ENCODE results near the gene YWHAG. TPM values are rescaled to one million over a fixed set of nuclear protein-coding genes. Genes with fewer than 3 reads are reported as not detected.
"Not testable (repeated sequence)": the region's sequence is repeated elsewhere in the genome, so short reads cannot be mapped to it uniquely, and the experiment has no call there.

YWHAG gene
- total RNA-seq, 1 donor from 2014 or later: 183 TPM

- intact Hi-C loops (cut with DNase I): no loop called here
- DNase-seq (ENCODE audit: low spot score): no peak
Measured at GRCh38 chr7:76354981-76355730, 3.6 kb downstream of the YWHAG start.

DNA sequence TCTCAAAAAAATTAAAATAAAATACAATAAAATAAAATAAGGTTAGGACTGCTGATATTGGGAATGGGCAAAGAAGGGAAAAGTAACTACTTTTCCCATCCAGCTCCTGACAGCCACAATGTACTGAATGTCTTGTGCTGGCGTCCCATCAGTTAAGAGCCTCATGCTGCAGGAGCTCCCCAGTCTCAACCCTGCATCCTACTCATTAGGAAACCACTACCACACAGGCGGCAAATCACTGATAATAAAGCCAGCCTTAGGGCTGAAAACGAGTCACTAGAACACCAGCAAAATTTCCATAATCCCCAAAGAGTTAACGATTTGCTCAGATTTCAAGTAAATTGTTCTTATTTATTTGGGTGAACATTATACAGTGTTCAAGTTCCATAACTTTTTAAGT is 4.3 kb downstream of the YWHAG start:
- no peak for DNase-seq (ENCODE audit: low spot score)
- intact Hi-C loops (cut with DNase I): no loop called here

DNA sequence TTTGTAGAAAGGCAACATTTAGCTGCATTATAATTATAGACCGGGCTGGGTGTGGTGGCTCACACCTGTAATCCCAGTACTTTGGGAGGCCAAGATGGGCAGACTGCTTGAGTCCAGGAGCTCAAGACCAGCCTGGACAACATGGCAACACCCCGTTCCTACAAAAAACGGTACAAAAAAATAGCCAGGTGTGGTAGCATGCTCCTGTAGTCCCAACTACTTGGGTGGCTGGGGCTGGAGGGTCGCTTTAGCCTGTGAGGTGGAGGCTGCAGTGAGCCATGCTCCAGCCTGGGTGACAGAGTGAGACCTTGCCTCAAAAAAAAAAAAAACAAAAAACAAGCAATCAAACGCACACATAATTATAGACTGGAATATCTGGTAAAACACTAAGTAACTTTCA is 5.0 kb downstream of the YWHAG start:
- intact Hi-C loops (cut with DNase I): no loop called here
- DNase-seq (ENCODE audit: low spot score): no peak

GRCh38 chr7:76352193-76352592 is 6.6 kb downstream of the YWHAG start:
- intact Hi-C loops (cut with DNase I): no loop called here
- no peak for DNase-seq (ENCODE audit: low spot score)

DNA sequence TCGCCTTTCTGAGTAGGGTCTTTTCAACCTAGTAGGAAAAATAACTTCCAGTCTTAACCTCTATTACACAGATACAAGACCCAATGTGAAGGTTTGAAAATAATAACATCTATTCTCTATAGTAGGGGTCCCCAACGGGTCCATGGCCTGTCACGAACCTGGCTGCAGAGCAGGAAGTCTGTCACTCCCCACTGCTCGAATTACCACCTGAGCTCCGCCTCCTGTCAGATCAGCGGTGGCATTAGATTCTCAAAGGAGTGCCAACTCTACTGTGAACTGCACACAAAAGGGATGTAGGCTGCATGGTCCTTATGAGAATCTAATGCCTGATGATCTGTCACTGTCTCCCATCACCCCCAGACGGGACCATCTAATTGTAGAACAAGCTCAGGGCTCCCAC is 7.4 kb downstream of the YWHAG start:
- intact Hi-C loops (cut with DNase I): no loop called here
- DNase-seq (ENCODE audit: low spot score): no peak

DNA sequence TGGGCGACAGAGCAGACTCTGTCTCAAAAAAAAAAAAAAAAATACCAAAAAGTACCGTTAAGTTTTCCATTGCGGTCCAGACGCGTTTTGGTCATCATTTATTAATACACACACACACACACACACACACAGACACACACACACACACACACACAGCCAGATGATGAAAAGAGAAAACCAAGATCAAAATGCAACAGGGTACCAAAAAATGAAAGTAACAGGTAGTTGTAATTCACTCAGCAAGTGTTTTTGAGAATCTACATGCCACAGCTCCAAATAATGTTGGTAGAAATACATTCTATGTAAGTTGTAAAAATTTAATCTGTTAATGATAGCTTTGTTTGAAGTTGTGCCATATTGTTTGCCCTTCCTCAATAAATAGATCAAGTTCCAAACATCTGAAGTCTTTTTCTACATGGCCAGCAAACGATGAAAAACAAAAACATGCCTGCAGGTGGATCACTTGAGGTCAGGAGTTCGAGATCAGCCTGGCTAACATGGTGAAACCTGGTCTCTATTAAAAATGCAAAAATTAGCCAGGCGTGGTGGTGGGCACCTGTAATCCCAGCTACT is 9.4 kb downstream of the YWHAG start:
- DNase-seq (ENCODE audit: low spot score): no peak
- intact Hi-C loops (cut with DNase I): no loop called here

DNA sequence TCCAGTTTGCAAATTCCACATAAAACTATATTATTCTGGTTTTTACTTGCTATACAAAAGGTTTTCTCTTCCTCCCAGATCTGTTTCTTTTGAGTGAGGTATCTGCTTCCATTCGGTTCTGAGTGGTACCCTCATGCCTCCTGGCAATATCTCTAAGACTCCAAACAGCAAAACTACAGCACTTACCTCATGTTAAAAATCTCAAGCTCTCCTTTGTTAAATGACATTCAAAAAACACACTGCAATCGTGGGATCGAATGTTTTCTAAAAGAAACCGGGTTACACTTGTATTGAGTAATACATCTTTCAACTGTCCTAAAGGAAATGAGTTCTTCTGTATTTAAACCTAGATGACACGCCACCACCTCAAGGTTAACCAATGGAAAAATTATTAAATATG is 11.1 kb downstream of the YWHAG start:
- intact Hi-C loops (cut with DNase I): no loop called here

DNA sequence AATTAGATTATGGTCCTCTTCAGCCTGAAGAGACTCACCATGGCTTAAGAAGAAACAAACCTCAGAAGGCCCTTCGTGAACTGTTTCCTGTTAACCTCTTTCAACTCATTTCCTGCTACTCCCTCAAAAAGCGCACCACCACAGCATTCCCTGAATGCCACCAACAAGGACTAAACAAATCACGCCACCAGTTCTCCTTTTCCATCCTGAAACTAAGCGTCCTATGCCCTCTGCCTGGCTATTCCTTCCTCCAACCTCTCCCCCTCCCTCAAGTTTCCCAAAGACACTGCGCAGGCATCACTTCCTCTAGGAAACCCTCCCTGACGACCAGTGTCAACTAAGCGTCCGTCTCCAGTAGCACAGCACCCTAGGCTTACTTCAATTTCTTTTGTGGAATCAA is 12.0 kb downstream of the YWHAG start:
- DNase-seq (ENCODE audit: low spot score): no peak
- intact Hi-C loops (cut with DNase I): no loop called here

More for the DNA sequence above, 11.1 kb downstream of the YWHAG start:
- no peak for DNase-seq (ENCODE audit: low spot score)

- DNase-seq (ENCODE audit: low spot score): no peak
- intact Hi-C loops (cut with DNase I): no loop called here
Measured at GRCh38 chr7:76346097-76346496, 12.7 kb downstream of the YWHAG start.

GRCh38 chr7:76343931-76344321 is 14.9 kb downstream of the YWHAG start:
- no peak for DNase-seq (ENCODE audit: low spot score)
- intact Hi-C loops (cut with DNase I): no loop called here

DNA sequence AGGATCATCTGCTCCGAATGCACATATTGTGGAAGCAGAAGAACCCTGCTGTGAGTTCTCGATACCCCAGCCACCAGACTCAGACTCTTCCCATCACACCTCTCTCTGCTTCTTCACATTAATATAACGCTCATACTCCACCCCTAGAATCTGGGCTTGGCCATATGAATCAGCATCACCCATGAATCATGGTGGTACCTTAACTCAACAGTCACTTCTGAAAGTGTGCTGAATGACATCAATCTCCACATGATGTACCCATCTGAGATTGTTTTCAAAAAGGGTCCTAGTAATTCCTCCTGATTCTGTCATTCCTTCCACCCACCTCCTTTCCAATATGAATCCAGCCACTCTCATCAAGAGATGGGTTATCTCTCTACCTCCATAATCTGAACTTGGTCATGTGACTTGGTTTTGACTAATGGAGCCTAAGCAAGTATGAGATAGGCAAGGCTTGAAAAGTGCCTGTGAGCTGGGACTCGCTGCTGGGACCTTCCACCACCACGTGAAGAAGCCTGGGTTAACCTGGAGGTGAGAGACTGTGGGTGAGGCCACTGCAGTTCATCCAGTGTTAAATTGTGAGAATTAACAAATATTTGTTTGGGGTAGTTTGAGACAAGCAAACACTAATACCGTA is 15.4 kb downstream of the YWHAG start:
- intact Hi-C loops (cut with DNase I): no loop called here
- DNase-seq (ENCODE audit: low spot score): no peak

DNA sequence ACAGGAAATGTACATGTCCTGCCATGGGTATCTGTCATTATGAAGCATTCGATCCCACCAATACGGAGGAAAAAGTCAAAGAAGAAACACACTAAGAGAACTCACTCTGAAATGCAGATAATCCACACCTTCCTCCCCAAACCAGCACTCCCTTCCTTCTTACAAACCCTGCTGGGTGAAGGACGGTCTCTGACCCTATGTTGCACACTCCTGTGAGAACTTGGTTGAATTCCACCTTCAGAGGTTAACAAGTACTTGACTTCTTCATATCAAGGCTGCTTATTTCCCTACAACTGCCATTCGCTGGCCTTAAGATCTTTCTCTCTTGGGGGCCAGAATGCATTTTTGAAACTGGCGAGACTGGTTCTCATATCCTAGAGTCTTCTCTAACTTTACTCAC is 16.6 kb downstream of the YWHAG start:
- intact Hi-C loops (cut with DNase I): no loop called here
- no peak for DNase-seq (ENCODE audit: low spot score)

- no peak for DNase-seq (ENCODE audit: low spot score)
- intact Hi-C loops (cut with DNase I): no loop called here
Measured at GRCh38 chr7:76340617-76341131, 18.1 kb downstream of the YWHAG start.

GRCh38 chr7:76338298-76339084 is 20.3 kb downstream of the YWHAG start:
- intact Hi-C loops (cut with DNase I): no loop called here
- no peak for DNase-seq (ENCODE audit: low spot score)

GRCh38 chr7:76337147-76337546 is 21.6 kb downstream of the YWHAG start:
- no peak for DNase-seq (ENCODE audit: low spot score)
- intact Hi-C loops (cut with DNase I): no loop called here

DNA sequence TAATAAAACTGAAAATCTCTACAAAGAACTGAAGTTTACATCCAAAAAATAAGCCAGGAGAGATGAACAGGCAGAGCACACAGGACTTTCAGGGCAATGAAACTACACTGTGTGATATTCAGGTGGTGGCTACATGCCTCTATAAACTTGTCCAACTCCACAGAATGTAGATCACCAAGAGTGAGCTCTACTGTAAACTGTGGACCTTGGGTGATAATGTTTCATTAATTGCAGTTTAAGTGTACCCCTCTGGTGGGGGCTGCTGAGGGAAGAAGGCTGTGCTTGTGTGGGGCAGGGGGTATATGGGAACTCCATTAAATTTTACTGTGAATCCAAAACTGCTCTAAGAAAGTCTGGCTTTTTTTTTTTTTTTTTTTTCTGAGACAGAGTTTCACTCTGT is 22.7 kb downstream of the YWHAG start:
- intact Hi-C loops (cut with DNase I): no loop called here

DNA sequence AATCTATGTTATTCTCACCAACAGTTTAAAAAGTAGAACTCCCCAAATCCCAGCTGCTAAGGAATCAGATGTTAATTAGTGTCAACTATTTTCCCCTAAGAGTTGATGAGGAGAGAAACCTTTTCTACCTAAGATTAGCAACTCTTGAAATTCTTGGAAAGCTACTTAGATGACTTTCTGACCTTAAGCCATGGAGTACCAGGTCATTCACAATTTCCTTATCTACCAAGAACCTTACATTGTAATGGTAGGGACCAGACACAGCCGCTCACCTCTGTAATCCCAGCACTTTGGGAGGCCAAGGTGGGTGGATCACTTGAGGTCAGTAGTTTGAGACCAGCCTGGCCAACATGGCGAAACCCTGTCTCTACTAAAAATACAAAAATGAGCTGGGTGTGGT is 23.4 kb downstream of the YWHAG start:
- intact Hi-C loops (cut with DNase I); DNase-seq (ENCODE audit: low spot score): not testable (repeated sequence)

More for the DNA sequence above, 22.7 kb downstream of the YWHAG start:
- no peak for DNase-seq (ENCODE audit: low spot score)

DNA sequence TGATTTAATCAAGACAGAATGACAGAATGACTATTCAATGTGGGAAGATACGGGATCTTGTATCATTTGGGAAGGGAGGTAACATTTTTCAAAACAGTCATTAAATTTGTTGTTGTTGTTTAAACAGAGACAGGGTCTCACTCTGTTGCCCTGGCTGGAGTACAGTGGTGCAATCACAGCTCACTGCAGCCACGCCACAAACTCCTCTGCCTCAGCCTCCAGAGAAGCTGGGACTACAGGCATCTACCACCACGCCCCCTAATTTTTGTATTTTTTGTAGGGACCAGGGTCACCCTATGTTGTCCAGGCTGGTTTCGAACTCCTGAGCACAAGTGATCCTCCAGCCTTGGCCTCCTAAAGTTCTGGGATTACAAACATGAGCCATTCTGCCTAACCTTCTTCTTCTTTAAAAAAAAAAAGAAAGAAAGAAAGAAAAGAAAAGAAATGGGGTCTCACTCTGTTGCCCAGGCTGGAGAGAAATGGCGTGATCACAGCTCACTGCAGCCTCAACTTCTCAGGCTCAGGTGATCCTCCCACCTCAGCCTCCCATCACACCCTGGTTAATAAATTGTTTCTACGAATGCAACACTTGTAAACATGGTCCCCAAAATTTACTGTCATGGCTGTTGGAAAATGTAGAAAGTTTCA is 24.3 kb downstream of the YWHAG start:
- no peak for DNase-seq (ENCODE audit: low spot score)
- intact Hi-C loops (cut with DNase I): no loop called here

GRCh38 chr7:76333511-76334101 is 25.2 kb downstream of the YWHAG start:
- DNase-seq (ENCODE audit: low spot score): peak; percentile 85
- intact Hi-C loops (cut with DNase I): no loop called here
